NCI-H2227 treated with DMSO at 0.1 percent for 48 hours (cell line): ENCODE data around the gene WDR86.

Experiments used
- DNase-seq: peaks from one replicate; lab custom pipeline; 2025; lab: John Stamatoyannopoulos, UW

WDR86 gene

GRCh38 chr7:151406886-151407583, 2.8 kb downstream of the WDR86 start:
- no peak for DNase-seq

DNA sequence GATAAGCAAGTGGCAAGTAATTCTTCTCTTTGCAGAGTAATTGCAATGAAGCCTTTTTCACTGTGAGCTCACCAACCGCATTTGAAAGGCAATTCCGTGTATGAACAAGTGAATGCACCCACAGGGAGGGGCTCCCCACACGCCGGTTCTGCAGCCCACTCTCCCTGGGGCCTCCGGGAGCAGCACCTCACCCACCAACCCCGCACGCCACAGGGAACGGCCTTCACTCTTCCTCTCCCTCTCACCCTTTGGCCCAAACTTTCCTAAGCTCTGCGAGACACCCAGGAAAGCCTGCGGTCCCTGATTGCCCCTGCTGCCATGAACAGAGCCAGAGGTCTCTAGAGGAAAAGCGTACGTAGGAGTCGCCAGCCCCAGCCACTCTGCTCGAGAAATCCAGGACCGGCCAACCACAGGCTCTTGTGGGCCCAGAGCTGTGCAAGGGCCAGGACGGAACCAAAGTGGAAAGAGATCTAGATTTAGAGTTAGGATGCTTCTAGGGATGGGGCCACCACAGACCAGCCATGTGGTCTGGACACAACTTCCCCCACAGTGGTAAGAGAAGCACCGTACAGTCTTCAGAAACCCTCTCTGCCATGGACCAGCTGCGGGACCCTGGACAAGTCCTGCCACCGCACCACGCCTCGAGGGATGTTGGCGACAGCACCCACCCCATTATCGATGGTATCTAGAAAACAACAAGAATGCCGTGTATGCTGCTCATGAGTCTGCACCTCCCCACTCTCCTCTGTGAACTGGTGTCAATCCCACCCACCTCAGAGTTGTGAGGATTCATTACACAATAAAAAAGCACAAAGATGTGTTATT, 3.6 kb downstream of the WDR86 start:
- no peak for DNase-seq

- no peak for DNase-seq
Measured at GRCh38 chr7:151405588-151405987, 4.2 kb downstream of the WDR86 start.

- no peak for DNase-seq
Measured at GRCh38 chr7:151405056-151405455, 4.8 kb downstream of the WDR86 start.

DNA sequence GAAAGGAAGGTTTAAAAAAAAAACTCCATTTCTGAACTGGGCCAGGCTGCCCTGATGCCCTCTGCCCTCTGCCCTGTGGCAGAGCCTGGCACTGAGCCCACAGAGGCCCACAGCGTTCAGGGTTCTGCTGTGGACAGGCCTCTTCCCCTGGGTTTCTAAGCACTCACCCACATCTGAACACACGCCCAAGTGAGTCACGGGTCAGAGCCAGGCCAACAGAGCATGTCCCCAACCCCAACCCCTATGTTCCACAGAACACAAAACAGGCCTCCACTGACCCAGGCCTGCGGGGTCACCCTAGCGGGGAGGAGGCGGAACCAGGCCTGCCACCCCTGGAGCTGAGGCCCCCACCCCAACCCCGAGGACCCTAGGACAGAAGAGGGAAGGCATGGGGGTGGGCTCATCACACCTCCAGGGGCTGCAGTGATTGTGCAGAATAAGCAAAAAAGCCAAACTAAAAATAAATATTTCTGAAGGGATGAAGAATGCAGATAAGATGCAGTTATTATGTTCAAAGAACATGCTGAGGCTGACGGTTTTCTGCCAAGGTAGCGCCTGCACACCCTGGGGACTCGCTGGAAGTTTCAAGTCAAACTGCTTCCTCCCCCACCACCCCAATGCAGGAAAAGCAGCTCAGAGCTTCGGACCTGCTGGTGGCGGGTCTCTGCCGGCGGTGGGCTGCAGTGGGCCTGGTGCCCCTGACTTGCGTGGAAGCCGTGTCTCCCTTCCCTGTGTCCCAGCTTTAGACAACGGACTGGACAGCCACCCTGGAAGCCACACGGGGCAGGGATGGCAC, 5.4 kb downstream of the WDR86 start:
- no peak for DNase-seq

GRCh38 chr7:151403764-151404163, 6.1 kb downstream of the WDR86 start:
- DNase-seq, result no peak

GRCh38 chr7:151402029-151402835, 7.6 kb downstream of the WDR86 start:
- DNase-seq, result no peak

DNA sequence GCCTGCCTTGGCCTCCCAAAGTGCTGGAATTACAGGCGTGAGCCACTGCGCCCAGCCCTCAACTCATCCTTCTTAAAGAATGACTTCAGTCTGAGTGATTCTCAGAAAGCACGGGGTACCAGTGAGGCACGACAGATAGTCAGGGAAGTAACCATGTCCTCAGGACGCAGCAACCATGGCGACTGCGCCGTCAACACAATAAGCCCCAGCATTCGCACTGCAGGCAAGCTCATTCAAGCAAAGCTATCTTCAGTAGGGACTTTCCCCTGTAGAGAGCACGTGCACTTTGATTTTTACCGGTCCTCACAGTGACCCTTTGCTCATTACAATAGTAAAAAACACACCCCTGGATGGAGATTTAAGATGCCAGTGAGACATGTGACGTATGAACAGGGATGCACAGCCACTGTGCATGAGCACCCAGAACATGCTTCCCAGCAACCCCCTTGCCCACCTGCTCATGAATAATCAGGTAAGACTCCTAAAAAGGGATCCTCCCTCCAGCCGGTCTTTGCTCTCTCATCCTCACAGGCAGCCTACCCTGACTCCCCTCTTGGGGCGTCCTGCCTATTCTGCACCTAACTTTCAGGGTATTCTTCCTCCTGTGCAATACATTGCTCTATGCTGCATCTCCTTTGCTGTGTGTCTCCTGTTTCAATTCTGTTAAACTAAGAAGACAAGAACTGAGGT, 9.1 kb downstream of the WDR86 start:
- no peak for DNase-seq

GRCh38 chr7:151399906-151400305, 9.9 kb downstream of the WDR86 start:
- no peak for DNase-seq

GRCh38 chr7:151399305-151399601, 10.6 kb downstream of the WDR86 start:
- DNase-seq, result no peak

- no peak for DNase-seq
Measured at GRCh38 chr7:151398446-151399304, 11.2 kb downstream of the WDR86 start.

- no peak for DNase-seq
Measured at GRCh38 chr7:151397026-151397425, 12.8 kb downstream of the WDR86 start.

DNA sequence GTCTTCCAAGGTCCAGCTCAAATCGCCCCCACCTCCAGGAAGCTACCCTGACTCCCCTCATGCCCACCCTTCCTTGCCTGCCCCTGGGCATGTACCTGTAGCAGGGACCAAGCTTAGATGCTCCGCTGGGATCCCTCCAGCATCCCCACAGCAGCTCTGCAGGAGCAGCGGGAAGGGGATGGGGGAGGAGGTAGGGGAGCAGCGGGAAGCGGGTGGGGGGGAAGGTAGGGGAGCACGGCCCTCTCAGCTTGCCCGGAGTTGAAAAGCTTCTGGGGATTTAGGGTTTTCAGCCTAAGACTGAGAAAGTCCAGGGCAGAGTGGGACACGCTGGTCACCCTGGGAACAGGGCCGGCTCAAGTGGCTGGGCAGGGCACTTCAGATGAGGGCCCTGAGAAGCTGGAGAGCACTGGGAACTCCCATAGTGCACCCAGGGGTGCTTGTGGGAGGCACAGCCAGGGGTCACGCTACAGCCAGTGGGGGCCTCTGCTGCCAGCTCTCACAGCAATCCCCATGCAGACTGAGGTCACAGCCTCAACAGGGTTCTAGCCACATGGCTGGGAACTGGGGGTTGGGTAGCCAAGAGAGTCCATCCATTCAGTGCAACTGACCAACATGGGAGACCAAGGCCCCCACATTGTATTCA, 13.4 kb downstream of the WDR86 start:
- no peak for DNase-seq

DNA sequence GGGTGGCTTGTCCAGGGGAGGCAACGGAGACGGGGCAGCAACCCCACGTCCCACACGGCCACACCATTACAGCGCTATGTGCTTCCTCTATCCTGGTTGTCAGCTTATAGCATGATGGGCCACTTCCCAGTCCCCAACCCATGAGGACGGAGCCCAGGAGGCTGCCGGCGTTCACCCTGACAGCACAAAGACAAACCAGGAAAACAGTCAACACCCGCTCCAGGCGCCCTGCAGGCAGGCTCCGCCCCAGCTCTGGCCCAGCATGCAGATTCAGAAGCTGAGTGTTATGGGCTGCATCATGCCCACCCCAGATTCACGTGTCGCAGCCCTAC, 14.8 kb downstream of the WDR86 start:
- DNase-seq, result no peak

DNA sequence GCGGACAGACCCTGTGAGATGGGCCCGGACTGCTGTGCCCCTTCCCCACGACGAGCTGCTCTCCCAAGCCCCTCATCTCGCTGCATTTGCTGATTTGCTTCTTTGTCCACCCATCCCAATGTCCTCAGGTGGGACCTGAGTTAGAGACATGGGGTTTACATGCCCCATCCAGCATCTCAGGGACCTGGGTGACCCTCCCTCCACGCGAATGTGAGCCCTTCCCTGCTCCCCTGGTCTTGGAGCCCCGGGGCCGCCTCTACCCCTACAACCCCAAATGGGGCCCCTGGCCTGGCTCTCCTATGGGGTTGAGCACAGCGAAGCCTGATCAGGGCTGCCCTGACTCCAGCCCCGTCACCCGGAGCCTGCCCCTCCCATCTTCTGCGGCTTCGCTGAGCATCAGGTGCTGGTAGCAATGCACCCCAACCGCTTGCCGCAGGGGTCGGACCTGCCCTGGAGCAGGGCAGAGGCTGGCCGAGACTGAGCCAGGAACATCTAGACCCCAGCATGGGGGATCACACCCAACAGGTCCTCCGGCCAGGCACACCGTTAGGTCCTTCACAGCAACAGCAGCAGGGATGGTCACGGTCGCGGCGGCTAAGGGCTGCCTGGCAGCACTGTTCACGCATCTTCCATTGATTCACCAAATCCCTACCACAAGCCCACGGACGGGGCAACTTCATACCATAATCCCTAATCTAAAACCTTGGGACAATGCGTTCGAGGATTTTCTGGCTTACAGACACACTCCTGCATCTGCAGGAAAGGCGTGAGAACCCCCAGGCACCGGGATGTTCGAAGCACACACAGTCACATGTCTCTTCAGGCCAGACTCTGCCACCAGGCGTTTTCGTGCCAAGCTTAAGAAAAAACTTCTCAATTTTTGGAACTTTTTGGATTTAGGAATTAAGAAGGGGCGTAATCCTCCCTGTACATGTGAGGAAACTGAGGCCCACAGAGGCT, 15.5 kb downstream of the WDR86 start:
- no peak for DNase-seq

DNA sequence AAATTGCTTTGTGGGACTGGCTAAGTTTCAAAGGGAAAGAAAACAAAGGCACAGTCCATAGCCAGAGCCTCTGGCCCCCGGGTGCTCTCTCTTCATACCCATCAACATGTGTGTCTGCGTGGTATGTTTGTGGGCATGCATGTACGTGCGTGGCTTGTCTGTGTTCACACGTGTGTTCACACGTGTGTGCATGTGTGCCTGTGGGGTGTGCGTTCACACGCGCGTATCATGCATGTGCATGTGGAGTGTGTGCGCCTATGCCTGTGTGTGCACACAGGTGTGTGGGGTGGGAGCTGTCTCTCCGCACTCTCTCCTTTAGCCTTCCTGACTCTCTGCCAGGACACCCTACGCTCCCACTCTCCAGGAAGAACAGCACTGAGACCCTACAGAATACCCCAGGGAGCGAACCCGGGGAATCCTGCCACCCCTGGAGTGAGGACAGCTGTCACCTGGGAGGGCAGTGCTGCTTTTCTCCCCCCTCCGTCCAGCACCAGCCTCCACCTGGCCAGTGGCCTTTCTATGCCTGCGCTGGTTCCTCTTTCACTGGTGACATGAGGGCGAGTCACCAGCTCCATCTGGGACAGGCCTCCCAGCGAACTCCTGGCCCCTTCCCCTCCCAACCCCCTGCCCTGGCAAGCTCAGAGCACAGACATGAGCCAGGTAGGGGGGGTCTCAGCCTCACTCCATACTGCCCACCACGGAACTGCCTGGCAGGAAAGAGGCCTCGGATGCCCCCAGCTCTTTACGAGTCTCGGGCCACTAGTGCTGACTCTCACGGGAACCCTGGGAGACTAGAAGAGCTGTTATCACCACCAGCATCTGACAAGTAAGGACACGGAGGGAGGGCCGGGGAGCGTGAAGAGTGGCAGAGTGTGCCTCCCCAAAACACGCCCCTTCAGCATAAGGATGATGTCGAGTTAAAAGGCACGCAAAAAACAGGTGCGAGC, 16.5 kb downstream of the WDR86 start:
- DNase-seq, result no peak

DNA sequence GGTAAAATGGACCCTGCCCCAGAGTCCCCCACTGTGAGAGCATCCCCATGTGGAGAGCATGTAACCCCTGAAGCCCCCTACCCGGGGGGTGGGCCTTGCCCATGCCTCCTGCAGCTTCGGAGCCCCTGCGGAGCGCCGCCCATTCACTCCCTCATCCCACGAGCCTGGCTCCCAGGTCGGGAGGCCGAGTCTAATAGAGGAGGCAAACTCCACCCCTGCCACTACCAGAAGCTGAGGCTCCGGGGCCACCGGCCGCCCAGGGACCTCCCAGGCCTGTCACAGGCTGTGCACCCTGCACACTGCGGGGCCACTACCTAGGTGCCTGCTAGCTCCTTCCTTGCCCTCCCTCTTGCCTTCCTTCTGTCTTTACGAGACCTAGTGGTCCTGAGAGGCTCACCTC, 17.4 kb downstream of the WDR86 start:
- DNase-seq, result no peak

- no peak for DNase-seq
Measured at GRCh38 chr7:151392002-151392401, 17.8 kb downstream of the WDR86 start.
